LHCN-M2 (cell line): ENCODE measurements around the gene USP17L28. TPM values are rescaled to one million over a fixed set of nuclear protein-coding genes. Genes with fewer than 3 reads are reported as not detected.
"Not testable (repeated sequence)": the region's sequence is repeated elsewhere in the genome, so short reads cannot be mapped to it uniquely, and the experiment has no call there.

ENCODE experiments used
- DNase-seq: peaks from one replicate; pipeline ENCODE4 v3.0.0-alpha.2; 2012; ENCODE audit warnings: low read depth
- polyA plus RNA-seq: library from polyadenylated mRNA; unstranded; fragments of >200 nt; gene quantifications from one replicate; pipeline ENCODE4 v1.2.1, GENCODE V29; 2012; ENCODE audit warnings: missing spikeins
- total RNA-seq: library from RNA; depleted of rRNA; stranded (reverse); fragments of >200 nt; gene quantifications from 2 replicates; pipeline ENCODE4 v1.2.3, GENCODE V29; 2014; rRNA removed

The USP17L28 gene, protein sequence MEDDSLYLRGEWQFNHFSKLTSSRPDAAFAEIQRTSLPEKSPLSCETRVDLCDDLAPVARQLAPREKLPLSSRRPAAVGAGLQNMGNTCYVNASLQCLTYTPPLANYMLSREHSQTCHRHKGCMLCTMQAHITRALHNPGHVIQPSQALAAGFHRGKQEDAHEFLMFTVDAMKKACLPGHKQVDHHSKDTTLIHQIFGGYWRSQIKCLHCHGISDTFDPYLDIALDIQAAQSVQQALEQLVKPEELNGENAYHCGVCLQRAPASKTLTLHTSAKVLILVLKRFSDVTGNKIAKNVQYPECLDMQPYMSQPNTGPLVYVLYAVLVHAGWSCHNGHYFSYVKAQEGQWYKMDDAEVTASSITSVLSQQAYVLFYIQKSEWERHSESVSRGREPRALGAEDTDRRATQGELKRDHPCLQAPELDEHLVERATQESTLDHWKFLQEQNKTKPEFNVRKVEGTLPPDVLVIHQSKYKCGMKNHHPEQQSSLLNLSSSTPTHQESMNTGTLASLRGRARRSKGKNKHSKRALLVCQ
- not detected in 2 replicates for total RNA-seq
- not detected for polyA plus RNA-seq

- DNase-seq: not testable (repeated sequence)
Measured at GRCh38 chr4:9348593-9348992, at the start of gene USP17L28. Gene USP17L28, plus strand, starts transcription at chr4:9348893. Its CDS starts 0 bp downstream, at chr4:9348893.

DNA sequence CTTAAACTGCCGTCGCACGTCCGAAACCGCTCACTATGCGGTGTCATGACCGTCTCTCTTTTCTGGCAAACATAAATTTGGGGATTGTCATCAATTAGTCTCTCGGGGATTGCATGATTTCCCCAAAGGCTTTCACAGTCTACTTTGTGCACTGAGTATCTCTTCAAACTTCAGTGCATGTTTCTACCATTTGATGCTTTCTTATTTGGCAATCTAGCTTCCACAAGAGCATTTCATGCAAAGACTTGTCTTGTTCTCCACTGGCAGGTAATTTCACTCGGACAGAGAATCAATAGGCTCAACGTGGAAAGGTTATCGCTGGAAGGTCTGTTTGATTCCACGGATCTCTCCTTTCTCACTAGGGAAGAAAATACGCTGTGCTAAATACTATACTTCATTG is 24.5 kb upstream of the USP17L28 start:
- DNase-seq: not testable (repeated sequence)

GRCh38 chr4:9324865-9325264 is 23.8 kb upstream of the USP17L28 start, which contains the start of gene USP17L24:
Gene USP17L24, plus strand, starts transcription at chr4:9325165. Its CDS starts 0 bp downstream, at chr4:9325165.
- DNase-seq: not testable (repeated sequence)

- DNase-seq: not testable (repeated sequence)
Measured at GRCh38 chr4:9329611-9330010, 19.1 kb upstream of the USP17L28 start, which contains the start of gene USP17L25. Gene USP17L25, plus strand, starts transcription at chr4:9329911. Its CDS starts 0 bp downstream, at chr4:9329911.

GRCh38 chr4:9334358-9334757 is 14.3 kb upstream of the USP17L28 start, which contains the start of gene USP17L26:
Gene USP17L26, plus strand, starts transcription at chr4:9334658. Its CDS starts 0 bp downstream, at chr4:9334658.
- DNase-seq: not testable (repeated sequence)

DNA sequence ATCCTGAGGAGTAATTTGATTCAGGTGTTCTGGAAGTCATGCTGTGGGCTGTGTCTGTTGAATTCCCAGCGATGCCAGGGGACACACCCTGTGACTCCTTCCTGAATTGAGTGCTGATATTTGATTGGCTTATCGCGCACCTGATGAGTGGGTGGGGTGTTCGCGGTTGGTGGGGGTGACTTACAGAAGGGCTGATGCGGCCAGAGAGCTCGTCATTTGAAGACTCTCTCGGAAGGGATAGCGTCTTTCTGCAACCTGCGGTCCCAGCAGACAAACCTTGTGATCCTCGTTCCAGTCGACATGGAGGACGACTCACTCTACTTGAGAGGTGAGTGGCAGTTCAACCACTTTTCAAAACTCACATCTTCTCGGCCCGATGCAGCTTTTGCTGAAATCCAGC is 9.6 kb upstream of the USP17L28 start, which contains the start of gene USP17L5:
TSS of gene USP17L5 (plus strand) at position 301 of the 400 bp plus-strand sequence. CDS start at position 301, 0 bp downstream.
- DNase-seq: not testable (repeated sequence)

GRCh38 chr4:9343848-9344247 is 4.8 kb upstream of the USP17L28 start, which contains the start of gene USP17L27:
Gene USP17L27, plus strand, starts transcription at chr4:9344148. Its CDS starts 0 bp downstream, at chr4:9344148.
- not testable (repeated sequence) for DNase-seq

GRCh38 chr4:9350866-9351265 is 2.2 kb downstream of the USP17L28 start:
- DNase-seq: not testable (repeated sequence)

DNA sequence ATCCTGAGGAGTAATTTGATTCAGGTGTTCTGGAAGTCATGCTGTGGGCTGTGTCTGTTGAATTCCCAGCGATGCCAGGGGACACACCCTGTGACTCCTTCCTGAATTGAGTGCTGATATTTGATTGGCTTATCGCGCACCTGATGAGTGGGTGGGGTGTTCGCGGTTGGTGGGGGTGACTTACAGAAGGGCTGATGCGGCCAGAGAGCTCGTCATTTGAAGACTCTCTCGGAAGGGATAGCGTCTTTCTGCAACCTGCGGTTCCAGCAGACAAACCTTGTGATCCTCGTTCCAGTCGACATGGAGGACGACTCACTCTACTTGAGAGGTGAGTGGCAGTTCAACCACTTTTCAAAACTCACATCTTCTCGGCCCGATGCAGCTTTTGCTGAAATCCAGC is 4.6 kb downstream of the USP17L28 start, which contains the start of gene USP17L29:
TSS of gene USP17L29 (plus strand) at position 301 of the 400 bp plus-strand sequence. CDS start at position 301, 0 bp downstream.
- DNase-seq: not testable (repeated sequence)

DNA sequence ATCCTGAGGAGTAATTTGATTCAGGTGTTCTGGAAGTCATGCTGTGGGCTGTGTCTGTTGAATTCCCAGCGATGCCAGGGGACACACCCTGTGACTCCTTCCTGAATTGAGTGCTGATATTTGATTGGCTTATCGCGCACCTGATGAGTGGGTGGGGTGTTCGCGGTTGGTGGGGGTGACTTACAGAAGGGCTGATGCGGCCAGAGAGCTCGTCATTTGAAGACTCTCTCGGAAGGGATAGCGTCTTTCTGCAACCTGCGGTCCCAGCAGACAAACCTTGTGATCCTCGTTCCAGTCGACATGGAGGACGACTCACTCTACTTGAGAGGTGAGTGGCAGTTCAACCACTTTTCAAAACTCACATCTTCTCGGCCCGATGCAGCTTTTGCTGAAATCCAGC is 14.1 kb downstream of the USP17L28 start, which contains the start of gene USP17L30:
TSS of gene USP17L30 (plus strand) at position 301 of the 400 bp plus-strand sequence. CDS start at position 301, 0 bp downstream.
- DNase-seq: not testable (repeated sequence)

DNA sequence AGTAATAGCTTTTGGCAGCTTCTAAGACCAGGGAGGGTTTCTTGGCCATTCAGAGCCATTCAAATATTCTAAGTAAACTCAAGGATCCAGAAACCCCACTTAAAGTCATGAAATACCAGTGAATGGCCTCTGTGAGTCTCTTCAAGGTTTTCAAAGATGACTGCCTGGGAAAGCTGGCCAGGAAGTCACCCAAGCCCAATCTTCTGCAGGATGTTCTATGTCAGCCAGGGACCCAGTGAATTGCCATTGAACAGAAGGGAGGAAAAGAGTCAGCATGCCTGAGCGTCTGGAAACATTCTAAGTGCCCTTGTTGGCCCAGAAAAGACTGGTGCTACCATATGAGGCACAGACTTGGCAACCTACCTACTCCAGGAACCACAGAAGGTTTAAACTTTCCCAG is 31.2 kb downstream of the USP17L28 start:
- DNase-seq: not testable (repeated sequence)

DNA sequence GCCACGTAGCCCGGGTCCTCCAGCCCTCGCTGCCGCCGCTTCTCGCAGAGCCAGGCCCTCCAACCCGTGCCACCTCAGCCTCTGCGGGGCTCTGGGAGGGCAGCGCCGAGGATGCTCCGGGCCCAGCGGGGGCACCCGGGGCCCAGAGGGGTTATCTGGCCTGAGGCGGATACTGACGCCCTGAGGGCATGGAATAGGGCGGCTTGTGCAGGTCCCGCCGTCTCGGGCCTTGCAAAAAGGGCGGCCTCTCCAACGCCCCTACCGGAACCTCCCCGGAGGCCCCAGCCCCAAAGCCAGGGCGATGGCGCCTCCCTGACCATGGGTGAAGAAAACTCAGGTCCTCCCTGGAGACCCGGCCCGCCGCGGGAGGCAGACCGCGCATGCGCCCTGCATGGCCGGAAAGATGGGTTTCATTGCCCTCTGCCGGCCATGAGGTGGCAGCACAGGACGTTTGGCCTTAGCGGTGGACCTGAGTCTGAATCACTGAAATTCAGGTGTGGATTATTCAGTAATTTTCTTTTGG is 32.4 kb downstream of the USP17L28 start:
- DNase-seq: not testable (repeated sequence)

- no peak for DNase-seq
Measured at GRCh38 chr4:9384126-9384525, 35.4 kb downstream of the USP17L28 start.

DNA sequence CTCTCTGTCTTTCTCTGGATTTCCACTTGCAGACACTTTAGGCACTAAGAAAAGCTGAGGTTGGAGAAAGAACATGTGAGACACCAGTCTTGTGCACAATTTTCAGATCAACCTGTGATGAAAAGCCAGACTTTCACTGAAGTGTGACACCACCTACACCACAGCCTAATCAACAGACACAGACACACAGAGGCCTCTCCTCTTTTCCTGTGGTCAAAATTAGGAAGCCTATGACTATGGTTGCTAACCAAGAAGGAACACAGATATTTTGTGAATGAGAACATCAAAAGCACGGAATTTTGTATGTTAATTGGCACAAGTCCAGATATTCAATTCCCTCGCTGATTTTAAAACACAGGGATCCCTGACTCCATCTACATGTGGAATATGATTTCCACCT is 40.3 kb downstream of the USP17L28 start:
- peak; percentile 2 for DNase-seq

Other genes with a start within 250 kb of the USP17L28 start
- not detected in 2 replicates for gene FAM90A26, start 178.5 kb upstream of the USP17L28 start, total RNA-seq
- not detected in 2 replicates for gene USP17L10, start 138.2 kb upstream of the USP17L28 start, total RNA-seq
- not detected in 2 replicates for gene USP17L11, start 133.5 kb upstream of the USP17L28 start, total RNA-seq
- not detected in 2 replicates for gene USP17L12, start 128.7 kb upstream of the USP17L28 start, total RNA-seq
- gene USP17L13, start 124.0 kb upstream of the USP17L28 start, total RNA-seq: not detected in 2 replicates
- not detected in 2 replicates for gene USP17L15, start 114.5 kb upstream of the USP17L28 start, total RNA-seq
- gene USP17L17, start 105.0 kb upstream of the USP17L28 start, total RNA-seq: not detected in 2 replicates
- not detected in 2 replicates for gene USP17L18, start 100.3 kb upstream of the USP17L28 start, total RNA-seq
- not detected in 2 replicates for gene USP17L19, start 95.5 kb upstream of the USP17L28 start, total RNA-seq
- not detected in 2 replicates for gene USP17L20, start 90.8 kb upstream of the USP17L28 start, total RNA-seq
- not detected in 2 replicates for gene USP17L21, start 86.0 kb upstream of the USP17L28 start, total RNA-seq
- not detected in 2 replicates for gene USP17L22, start 81.3 kb upstream of the USP17L28 start, total RNA-seq
- gene USP17L24, start 23.7 kb upstream of the USP17L28 start, total RNA-seq: not detected in 2 replicates
- gene USP17L25, start 19.0 kb upstream of the USP17L28 start, total RNA-seq: not detected in 2 replicates
- gene USP17L26, start 14.2 kb upstream of the USP17L28 start, total RNA-seq: not detected in 2 replicates
- gene USP17L5, start 9.5 kb upstream of the USP17L28 start, total RNA-seq: not detected in 2 replicates
- not detected in 2 replicates for gene USP17L27, start 4.7 kb upstream of the USP17L28 start, total RNA-seq
- gene USP17L29, start 4.7 kb downstream of the USP17L28 start, total RNA-seq: not detected in 2 replicates
- not detected in 2 replicates for gene USP17L30, start 14.2 kb downstream of the USP17L28 start, total RNA-seq
- not detected in 2 replicates for gene DEFB131A, start 95.5 kb downstream of the USP17L28 start, total RNA-seq